Activated naive CD4-positive, alpha-beta T cell (primary cell): ENCODE results near the gene CACNB1.

ENCODE experiments used
- DNase-seq, 4 experiments: peaks; one replicate each; lab custom pipeline; 2025; lab: John Stamatoyannopoulos, UW

The CACNB1 gene

GRCh38 chr17:39197380-39198185, at the start of gene CACNB1:
Gene CACNB1 (minus strand): TSS chr17:39197669. CDS start chr17:39197495, 174 bp downstream.
- DNase-seq, result peak; percentile 25 to 65 (median 36)

- DNase-seq, result no peak
Observed at GRCh38 chr17:39246274-39246673, 48.8 kb upstream of the CACNB1 start.

- peak; percentile 58 to 86 (median 81) for DNase-seq
Observed at GRCh38 chr17:39244600-39245570, 47.4 kb upstream of the CACNB1 start.

GRCh38 chr17:39244016-39244599, 46.6 kb upstream of the CACNB1 start:
- DNase-seq, result no peak

GRCh38 chr17:39243155-39243554, 45.7 kb upstream of the CACNB1 start:
- no peak for DNase-seq

GRCh38 chr17:39240631-39241030, 43.2 kb upstream of the CACNB1 start:
- no peak for DNase-seq

GRCh38 chr17:39239640-39240314, 42.3 kb upstream of the CACNB1 start:
- peak; percentile 19 to 56 (median 34) for DNase-seq

- DNase-seq, result peak in 2 of 4 experiments; percentile 59 to 64
Observed at GRCh38 chr17:39238311-39238972, 41.0 kb upstream of the CACNB1 start.

GRCh38 chr17:39237586-39237985, 40.1 kb upstream of the CACNB1 start:
- DNase-seq, result no peak

GRCh38 chr17:39236981-39237441, 39.5 kb upstream of the CACNB1 start:
- no peak for DNase-seq

- DNase-seq, result no peak
Observed at GRCh38 chr17:39236450-39236927, 39.0 kb upstream of the CACNB1 start.

GRCh38 chr17:39235555-39236449, 38.3 kb upstream of the CACNB1 start:
- no peak for DNase-seq

- DNase-seq, result peak in 3 of 4 experiments; percentile 22 to 54 (median 28)
Observed at GRCh38 chr17:39231591-39232551, 34.4 kb upstream of the CACNB1 start.

- no peak for DNase-seq
Observed at GRCh38 chr17:39231091-39231561, 33.7 kb upstream of the CACNB1 start.

GRCh38 chr17:39230361-39230760, 32.9 kb upstream of the CACNB1 start:
- DNase-seq, result no peak

GRCh38 chr17:39229274-39229913, 31.9 kb upstream of the CACNB1 start:
- no peak for DNase-seq

- DNase-seq, result no peak
Observed at GRCh38 chr17:39227364-39227919, 30.0 kb upstream of the CACNB1 start.
